Sigmoid colon (tissue), 7 donors: ENCODE measurements around the gene SORBS1. TPM values are rescaled to one million over a fixed set of nuclear protein-coding genes. Genes with fewer than 3 reads are reported as not detected.

ENCODE experiments used
- DNase-seq: peaks from one replicate; pipeline ENCODE4 v3.0.0-alpha.2; 2019
- H3K27ac ChIP-seq, 4 donors: fragments of 200-600 bp; sonication (generic); one replicate each; pipeline ENCODE4 v1.5.1; 2016 to 2019; ENCODE audit warnings: mild to moderate bottlenecking in 1 of 4
- H3K27me3 ChIP-seq, 3 donors: fragments of 200-600 bp; sonication (generic); one replicate each; pipeline ENCODE4 v1.5.1; 2019; ENCODE audit warnings: mild to moderate bottlenecking in 1 of 3
- H3K36me3 ChIP-seq, 4 donors: fragments of 200-600 bp; sonication (generic); one replicate each; pipeline ENCODE4 v1.5.1; 2016 to 2019
- H3K4me1 ChIP-seq, 4 donors: fragments of 200-600 bp; sonication (generic); one replicate each; pipeline ENCODE4 v1.5.1; 2017 to 2019
- H3K4me3 ChIP-seq, 4 donors: fragments of 200-600 bp; sonication (generic); one replicate each; pipeline ENCODE4 v1.5.1; 2017 to 2019; ENCODE audit warnings: mild to moderate bottlenecking in 2 of 4, moderate library complexity in 1 of 4
- H3K9me3 ChIP-seq, 4 donors: fragments of 200-600 bp in 3 of 4; sonication (generic) in 3 of 4; one replicate each; pipeline versions ENCODE4 v1.5.1 to v1.6.1; 2013 to 2019
- EP300 ChIP-seq, 4 donors: sonication (generic); formaldehyde crosslinking; IDR thresholded peaks; one replicate each; pipeline ENCODE4 v1.6.1; 2017; ENCODE audit warnings: antibody characterized with exemption in 4 of 4
- POLR2A ChIP-seq, 2 donors: fragments of 450-650 bp; IDR thresholded peaks; one replicate each; pipeline ENCODE4 v1.6.1; 2016; ENCODE audit warnings: antibody characterized with exemption in 2 of 2, mild to moderate bottlenecking in 2 of 2, moderate library complexity in 2 of 2
- POLR2AphosphoS5 ChIP-seq, 4 donors: sonication (generic); formaldehyde crosslinking; IDR thresholded peaks; one replicate each; pipeline ENCODE4 v1.6.1; 2017; ENCODE audit warnings: antibody characterized with exemption in 4 of 4
- WGBS, 2 donors: extraction: QIAGEN DNeasy Blood & Tissue Kit; methylation state at CpG; one replicate each; pipeline ENCODE4 v1.1.7; 2013; 5-methylcytosine and 5-hydroxymethylcytosine counted together
- intact Hi-C: fragments of 100-400 bp; cut with DNase I; formaldehyde crosslinking; loops from one replicate; pipeline ENCODE4 v1.15.1; 2023
- polyA plus RNA-seq, 3 donors: library from polyadenylated mRNA; stranded (reverse); fragments of 200-250 nt; gene quantifications; one replicate each; pipeline ENCODE4 v1.2.3, GENCODE V29; 2013
- total RNA-seq, 4 donors: library from RNA; depleted of rRNA; stranded (reverse); fragments of >200 nt; gene quantifications; one replicate each; pipeline ENCODE4 v1.1.0, GENCODE V29; 2016
- TF ChIP-seq, protein P1 (sequence below), 4 experiments: fragments of 450-650 bp in 3 of 4; fragments of 200-600 bp in 1 of 4; IDR thresholded peaks; one replicate each; pipeline ENCODE4 v1.5.1; 2016 to 2019; ENCODE audit warnings: antibody characterized with exemption in 4 of 4, mild to moderate bottlenecking in 3 of 4, moderate library complexity in 2 of 4
- donor health status: healthy with polysubstance abuse.
- donor health status: Bipolar disorder and iron deficiency.
- donor health status: healthy.

SORBS1 gene
- total and polyA plus RNA-seq, 7 donors = 8.1 to 1,403 (median 664) TPM

DNA sequence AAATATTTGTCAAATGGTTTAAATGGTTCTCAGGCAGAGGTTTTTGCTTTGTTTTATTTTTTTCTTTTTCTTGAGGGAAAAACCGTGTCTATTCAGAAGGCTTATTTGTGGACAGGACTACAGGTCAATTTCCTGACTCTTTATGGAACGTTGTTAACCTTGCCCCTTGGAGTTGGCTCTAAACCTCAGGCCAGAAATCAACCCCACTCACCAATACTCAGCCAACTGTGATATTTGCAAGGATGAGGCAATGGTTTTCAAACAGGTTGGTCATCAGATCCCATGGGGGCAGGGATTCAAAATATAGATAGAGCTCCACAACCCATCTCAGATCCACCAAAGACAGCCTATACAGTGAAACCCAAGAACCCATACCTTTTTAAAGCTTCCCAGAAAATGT lies 280.5 kb downstream of the SORBS1 start:
- peaks cover 0 to 12% (median 6%) of the 10 kb centered on the region in 4 donors for H3K4me1 ChIP-seq
- no peaks in the 10 kb centered on the region for H3K36me3 ChIP-seq
- H3K9me3 ChIP-seq = no peaks in the 10 kb centered on the region
- no peak overlapping the region for H3K4me3 ChIP-seq
- DNase-seq = no peak
- no peaks in the 10 kb centered on the region for H3K27me3 ChIP-seq
- intact Hi-C loops = no loop called here
- WGBS, 2 donors = 13 to 60% methylated on average over 2 of the region's 2 CpGs
- peak overlapping the region in 3 of 4 donors; percentile 46 to 81 (median 81) for H3K27ac ChIP-seq
- TF ChIP-seq, protein P1, sequence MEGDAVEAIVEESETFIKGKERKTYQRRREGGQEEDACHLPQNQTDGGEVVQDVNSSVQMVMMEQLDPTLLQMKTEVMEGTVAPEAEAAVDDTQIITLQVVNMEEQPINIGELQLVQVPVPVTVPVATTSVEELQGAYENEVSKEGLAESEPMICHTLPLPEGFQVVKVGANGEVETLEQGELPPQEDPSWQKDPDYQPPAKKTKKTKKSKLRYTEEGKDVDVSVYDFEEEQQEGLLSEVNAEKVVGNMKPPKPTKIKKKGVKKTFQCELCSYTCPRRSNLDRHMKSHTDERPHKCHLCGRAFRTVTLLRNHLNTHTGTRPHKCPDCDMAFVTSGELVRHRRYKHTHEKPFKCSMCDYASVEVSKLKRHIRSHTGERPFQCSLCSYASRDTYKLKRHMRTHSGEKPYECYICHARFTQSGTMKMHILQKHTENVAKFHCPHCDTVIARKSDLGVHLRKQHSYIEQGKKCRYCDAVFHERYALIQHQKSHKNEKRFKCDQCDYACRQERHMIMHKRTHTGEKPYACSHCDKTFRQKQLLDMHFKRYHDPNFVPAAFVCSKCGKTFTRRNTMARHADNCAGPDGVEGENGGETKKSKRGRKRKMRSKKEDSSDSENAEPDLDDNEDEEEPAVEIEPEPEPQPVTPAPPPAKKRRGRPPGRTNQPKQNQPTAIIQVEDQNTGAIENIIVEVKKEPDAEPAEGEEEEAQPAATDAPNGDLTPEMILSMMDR (IDR thresholded peaks at IDR 0.05) = no peak
- TF ChIP-seq POLR2A (IDR thresholded peaks at IDR 0.05) (no peak), POLR2AphosphoS5 (IDR thresholded peaks at IDR 0.05) (no peak), EP300 (IDR thresholded peaks at IDR 0.05) (no peak)

DNA sequence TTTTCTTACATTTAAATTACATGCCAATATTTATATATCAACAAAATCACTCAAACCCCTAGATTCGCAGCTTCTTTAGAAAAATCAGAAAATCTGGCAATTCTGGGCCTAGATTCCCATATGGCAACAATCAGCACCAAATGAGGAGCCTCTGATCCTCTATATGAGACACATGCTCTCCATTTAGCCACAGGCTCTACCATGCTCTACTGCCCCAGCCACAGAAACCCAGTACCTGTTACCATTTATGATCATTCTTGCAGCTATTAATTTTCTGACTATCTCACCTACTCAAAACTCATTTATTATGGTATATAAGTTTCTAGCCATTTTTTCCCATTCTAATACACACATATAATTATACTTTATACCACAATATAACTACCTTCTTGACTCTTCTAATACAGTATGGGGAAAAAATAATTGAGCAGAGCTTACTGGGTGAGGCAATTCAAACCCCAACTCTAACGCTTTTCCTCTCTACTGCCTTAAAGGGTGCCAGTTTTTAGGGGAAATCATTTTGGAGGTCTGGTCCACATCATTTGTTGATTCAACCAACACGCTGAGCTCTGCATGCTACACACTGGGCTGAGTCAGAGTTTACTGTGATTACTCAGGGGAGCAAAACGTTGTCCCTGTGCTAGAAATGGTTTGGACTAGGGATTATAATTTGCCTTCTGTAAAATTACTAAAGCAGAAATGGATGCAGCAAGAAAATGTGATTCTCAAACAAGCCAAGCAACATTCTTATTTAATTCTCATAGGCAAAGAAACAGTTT lies 281.9 kb downstream of the SORBS1 start:
- Histone ChIP-seq H3K36me3 (no peaks in the 10 kb centered on the region), H3K4me1 (peaks cover 0 to 15% (median 9%) of the 10 kb centered on the region in 4 donors), H3K27me3 (no peaks in the 10 kb centered on the region), H3K4me3 (no peak overlapping the region), H3K27ac (peak overlapping the region; percentile 2 to 81 (median 64)), H3K9me3 (no peaks in the 10 kb centered on the region)
- intact Hi-C loops = no loop called here
- no peak for DNase-seq
- TF ChIP-seq POLR2A (IDR thresholded peaks at IDR 0.05) = no peak
- peak in 1 of 4 donors; percentile 18 for TF ChIP-seq POLR2AphosphoS5 (IDR thresholded peaks at IDR 0.05)
- TF ChIP-seq EP300 (IDR thresholded peaks at IDR 0.05) = no peak
- 44 to 66% methylated on average over 4 of the region's 4 CpGs for WGBS, 2 donors

DNA sequence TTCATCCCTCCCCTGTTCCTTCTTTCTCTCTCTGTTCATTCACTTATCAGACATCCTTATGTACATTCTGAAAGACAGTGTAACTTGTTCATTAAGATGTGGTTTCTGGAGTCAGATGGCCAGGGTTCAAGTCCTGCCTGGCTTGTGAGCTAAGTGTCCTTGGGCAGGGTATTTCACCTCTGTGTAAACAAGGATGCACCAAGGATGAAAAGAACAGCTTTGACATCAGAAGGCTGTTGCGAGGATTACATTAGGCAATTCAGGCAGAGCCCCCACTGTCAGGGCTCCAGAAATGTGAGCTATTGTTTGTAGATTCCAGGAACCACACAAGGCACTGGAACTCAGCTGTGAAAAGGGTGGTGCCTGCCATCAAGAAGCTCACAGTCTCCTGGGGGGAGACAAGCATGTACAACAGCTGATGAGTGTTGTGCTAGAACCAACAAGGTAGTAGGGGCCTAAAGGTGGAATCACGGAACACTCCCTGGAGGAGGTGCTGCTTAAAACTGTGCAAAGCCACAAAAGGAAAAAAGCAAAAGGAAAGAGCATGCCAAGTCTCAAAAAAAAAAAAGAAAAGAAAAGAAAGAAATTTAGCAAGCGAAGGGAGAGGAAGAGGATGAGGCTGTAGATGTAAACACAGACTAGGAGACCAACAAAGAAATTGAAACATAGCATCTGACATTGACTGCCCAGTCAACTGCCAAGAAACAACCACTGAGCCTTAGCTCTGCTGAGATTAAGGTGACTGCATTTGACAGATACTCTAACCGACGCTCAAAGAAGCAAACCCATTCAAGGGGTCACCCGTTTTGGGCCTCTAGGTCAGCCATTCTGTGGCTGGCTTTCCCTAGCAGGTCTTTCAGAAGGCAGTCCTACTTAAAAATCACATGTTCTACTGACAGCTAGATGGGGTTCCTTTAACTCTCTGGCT lies 282.8 kb downstream of the SORBS1 start:
- Histone ChIP-seq H3K27ac (peak overlapping the region; percentile 2 to 81 (median 64)), H3K4me3 (no peak overlapping the region), H3K27me3 (no peaks in the 10 kb centered on the region), H3K9me3 (no peaks in the 10 kb centered on the region), H3K36me3 (no peaks in the 10 kb centered on the region), H3K4me1 (peaks cover 0 to 22% (median 12%) of the 10 kb centered on the region in 4 donors)
- intact Hi-C loops = no loop called here
- 65 to 81% methylated on average over 6 of the region's 6 CpGs for WGBS, 2 donors
- TF ChIP-seq, protein P1 (IDR thresholded peaks at IDR 0.05) = no peak
- peak in 3 of 4 donors; percentile 37 to 47 (median 45) for TF ChIP-seq POLR2AphosphoS5 (IDR thresholded peaks at IDR 0.05)
- peak; percentile 86 for DNase-seq

- intact Hi-C loops = no loop called here
- H3K4me1 ChIP-seq = peaks cover 0 to 29% (median 12%) of the 10 kb centered on the region in 4 donors
These were observed 283.6 kb downstream of the SORBS1 start for GRCh38 chr10:95277614-95278013.

More at GRCh38 chr10:95277614-95278013, 283.6 kb downstream of the SORBS1 start:
- H3K27me3 ChIP-seq = no peaks in the 10 kb centered on the region
- no peak overlapping the region for H3K4me3 ChIP-seq
- TF ChIP-seq, protein P1 (IDR thresholded peaks at IDR 0.05) = no peak
- TF ChIP-seq POLR2AphosphoS5 (IDR thresholded peaks at IDR 0.05) = no peak
- TF ChIP-seq POLR2A (IDR thresholded peaks at IDR 0.05) = no peak
- no peak for TF ChIP-seq EP300 (IDR thresholded peaks at IDR 0.05)
- 48 to 71% methylated on average over 3 of the region's 3 CpGs for WGBS, 2 donors
- DNase-seq = no peak
- H3K9me3 ChIP-seq = no peaks in the 10 kb centered on the region
- H3K27ac ChIP-seq = peak overlapping the region; percentile 13 to 81 (median 48)
- H3K36me3 ChIP-seq = no peaks in the 10 kb centered on the region
